RPMI7951 (cell line): ENCODE data around the gene DUSP15. TPM values are rescaled to one million over a fixed set of nuclear protein-coding genes. Genes with fewer than 3 reads are reported as not detected.
"Not testable (repeated sequence)": the region's sequence is repeated elsewhere in the genome, so short reads cannot be mapped to it uniquely, and the experiment has no call there.

ENCODE experiments used
- DNase-seq: peaks from one replicate; pipeline ENCODE4 v3.0.0-alpha.2; 2012; ENCODE audit warnings: low read depth
- total RNA-seq: library from RNA; depleted of rRNA; stranded (reverse); fragments of >200 nt; shearing (Covaris generic); gene quantifications from 2 replicates; pipeline ENCODE4 v1.2.3, GENCODE V29; 2014; rRNA removed

The DUSP15 gene, protein sequence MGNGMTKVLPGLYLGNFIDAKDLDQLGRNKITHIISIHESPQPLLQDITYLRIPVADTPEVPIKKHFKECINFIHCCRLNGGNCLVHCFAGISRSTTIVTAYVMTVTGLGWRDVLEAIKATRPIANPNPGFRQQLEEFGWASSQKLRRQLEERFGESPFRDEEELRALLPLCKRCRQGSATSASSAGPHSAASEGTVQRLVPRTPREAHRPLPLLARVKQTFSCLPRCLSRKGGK
- total RNA-seq = not detected in 2 replicates

DNA sequence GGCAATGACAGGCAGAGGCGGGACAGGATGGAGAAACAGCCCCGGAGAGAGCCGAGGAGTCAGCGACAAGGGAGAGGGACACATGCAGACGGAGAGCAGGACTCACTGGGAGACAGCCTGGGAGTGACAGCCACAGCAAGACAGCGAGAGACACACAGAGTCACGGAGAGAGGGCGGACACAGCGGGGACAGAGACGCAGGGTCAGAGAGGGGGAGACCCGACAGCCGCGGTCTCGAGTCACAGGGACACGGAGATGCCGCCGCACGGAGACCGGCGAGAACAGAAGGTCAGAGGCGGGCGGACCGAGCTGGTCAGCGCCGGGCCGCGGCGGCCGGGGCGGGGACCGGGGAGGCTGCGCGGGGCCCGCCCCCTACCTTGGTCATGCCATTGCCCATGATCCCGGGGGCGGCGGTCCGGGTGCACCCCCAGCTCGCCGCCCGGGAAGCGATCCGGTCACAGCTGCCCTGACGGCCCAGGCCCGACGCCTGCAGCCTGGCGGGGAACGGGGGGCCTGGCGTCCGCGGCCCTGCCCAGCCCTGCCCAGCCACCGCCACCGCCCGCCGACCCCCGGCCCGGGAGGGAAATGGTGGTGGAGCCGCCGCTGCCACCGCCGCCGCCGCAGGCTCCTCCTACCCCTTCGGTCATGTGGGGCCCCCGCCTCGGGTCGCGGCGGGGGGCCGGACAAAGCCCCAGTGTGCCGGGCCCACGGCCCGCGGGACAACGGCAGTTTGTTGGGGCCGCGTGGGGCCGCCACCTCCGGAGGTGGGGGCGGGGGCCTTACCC is at the start of gene DUSP15, which contains the start of gene TTLL9:
TSS of gene DUSP15 (minus strand) at position 586 of the 784 bp plus-strand sequence. CDS start at position 396, 190 bp downstream.
TSS of gene TTLL9 (plus strand) at position 693 of the 784 bp plus-strand sequence. CDS start 493 bp downstream, outside the sequence.
- DNase-seq = no peak

DNA sequence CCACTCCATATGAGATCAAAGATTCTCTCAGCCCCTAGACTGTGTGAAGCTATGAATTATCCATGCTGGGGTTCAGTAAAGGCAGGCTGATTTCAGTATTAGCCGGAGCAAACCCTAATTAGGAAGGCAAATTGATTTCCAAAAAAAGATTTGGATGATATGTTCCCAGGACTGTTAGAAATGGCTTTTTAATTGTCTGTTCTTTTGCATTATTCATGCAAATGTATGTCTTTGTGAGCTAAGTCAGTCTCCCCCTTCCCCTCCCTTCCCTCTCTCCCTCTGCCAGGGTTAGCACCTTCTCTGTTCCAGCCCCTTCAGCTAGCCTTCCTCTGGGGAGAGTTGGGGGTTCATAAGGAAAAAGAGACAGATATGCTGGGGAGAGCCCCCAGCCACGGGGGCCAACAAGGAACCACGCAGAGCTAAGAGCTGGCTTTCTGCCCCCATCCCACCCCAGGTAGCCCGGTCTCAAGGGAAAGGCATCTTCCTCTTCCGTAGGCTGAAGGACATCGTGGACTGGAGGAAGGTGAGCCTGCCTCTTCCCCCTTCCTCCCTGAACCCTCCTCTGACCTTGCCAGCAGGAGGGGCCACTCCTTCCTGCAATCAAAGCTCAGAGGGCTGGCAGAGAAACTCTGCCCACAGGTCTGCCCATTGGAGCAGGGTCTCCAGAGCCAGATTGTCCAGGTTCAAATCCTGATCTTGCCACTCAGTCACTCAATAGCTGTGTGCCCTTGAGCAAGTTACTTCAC is 49.3 kb upstream of the DUSP15 start:
- DNase-seq = no peak

DNA sequence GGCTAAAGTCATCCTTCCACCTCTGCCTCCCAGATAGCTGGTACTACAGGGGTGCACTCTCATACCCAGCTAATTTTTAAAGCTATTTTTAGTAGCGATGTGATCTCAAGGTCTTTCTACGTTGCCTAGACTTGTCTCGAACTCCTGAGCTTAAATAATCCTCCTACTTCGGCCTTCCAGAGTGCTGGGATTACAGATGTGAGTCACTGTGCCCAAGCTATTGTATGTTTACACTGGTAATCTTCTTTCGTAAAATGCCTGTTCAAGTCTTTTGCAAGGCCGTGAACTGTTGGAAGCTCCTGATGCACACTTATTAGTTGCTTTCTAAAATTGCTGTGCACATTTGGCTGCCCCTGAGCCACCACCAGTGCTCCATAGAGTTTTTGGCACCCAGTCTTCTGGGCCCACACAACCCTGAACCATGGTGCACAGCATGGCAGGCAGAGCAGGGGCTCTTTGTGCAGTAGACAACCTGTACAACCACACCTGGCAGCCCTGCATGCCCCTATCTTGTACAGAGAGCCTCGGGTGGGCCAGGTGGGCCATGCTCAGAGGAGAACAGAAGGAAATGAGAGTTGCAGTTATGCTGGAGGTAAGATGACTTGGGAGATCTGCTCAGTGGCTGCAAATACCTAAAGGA is 48.3 kb upstream of the DUSP15 start:
- DNase-seq = no peak

DNA sequence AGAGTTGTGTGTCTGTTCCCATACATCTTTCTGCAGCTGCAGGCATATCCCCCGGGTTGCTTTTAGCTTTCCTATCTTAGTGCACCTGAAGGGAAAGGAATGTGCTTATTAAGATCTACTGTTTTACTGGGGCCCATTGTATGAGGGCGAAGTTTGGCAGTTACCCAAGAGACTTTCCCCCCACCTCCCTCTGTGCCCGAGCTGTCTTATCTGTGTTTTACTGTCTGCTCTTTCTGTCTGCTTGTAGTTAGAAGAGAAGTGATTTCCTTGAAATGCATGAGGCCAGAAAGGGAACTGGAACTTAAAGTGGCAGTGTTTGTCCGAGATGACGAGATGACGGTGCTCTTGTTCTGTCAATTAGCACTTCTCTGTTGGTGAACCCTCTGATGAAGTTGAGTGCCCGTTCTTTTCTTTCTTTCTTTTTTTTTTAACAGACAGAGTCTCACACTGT is 47.7 kb upstream of the DUSP15 start:
- DNase-seq = not testable (repeated sequence)

DNA sequence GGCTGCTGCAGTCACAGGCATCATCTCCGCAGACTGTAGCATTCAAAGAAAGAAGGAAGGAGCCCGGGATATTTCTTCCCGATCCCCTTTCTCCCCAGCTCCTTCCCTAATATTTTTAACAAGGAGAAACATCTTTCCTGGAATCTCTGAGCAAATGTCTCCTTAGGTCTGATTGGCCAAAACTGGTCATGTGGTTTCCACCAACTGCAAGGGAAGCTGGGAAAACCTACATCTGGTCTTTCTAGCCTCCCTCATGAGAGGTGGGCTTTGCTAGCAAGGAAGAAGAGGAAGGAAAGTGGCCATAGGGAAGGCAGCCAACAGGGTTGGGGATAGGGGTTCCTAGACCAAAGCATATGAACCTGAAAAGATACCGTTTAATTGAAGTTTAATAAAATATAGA is 46.4 kb upstream of the DUSP15 start:
- no peak for DNase-seq

DNA sequence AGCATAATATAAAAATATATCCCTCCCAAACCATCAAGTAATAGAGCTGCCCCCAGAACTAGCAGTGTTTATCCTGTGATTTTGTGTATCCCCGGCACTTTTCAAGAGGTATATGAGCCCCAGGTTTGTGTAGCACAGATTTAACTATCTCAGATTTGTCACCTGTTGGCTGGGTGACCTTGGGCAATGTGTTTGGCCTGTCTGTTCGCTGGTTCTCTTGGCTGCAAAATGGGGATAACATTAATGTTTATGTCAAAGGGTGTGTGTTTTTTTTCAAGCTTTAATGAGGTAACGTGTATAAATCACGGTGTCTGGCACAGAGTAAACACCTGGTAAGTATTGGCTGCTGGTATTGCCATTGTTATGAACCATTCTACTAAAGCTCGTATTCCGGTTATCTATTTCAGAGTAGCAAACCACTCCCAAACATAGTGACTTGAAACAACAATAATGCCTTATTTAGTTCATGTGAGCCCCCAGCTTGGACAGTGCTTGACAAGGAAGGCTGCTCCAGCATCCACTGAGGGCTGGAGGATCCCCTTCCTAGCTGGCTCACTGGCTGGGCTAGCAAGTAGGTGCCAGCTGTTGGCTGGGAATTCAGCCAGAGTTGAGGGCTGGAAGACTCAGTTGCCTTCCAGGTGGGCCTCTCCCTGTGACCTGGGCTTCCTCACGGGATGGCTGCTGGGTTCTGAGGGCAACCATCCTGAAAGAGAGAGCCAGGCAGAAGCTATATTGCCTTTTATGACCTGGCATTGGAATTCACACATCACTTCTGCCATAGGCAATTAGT is 45.4 kb upstream of the DUSP15 start:
- no peak for DNase-seq

DNA sequence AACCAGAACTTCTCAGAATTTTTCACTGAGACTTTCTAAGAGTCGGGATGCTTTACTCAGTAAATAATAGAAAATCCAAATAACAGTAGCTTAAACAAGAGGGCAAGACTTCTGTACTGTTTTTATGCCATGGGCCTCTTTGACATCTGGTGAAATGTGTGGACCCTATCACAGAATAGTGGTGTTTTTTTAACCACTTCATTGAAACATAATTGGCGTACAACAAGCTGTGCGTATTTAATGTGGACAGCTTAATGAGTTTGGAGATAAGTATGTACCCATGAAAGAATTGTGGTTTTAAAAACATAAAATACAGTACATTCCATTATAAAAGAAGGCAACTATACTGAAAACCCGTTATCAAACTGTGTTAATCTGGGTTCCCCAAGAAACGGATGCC is 43.8 kb upstream of the DUSP15 start:
- no peak for DNase-seq

DNA sequence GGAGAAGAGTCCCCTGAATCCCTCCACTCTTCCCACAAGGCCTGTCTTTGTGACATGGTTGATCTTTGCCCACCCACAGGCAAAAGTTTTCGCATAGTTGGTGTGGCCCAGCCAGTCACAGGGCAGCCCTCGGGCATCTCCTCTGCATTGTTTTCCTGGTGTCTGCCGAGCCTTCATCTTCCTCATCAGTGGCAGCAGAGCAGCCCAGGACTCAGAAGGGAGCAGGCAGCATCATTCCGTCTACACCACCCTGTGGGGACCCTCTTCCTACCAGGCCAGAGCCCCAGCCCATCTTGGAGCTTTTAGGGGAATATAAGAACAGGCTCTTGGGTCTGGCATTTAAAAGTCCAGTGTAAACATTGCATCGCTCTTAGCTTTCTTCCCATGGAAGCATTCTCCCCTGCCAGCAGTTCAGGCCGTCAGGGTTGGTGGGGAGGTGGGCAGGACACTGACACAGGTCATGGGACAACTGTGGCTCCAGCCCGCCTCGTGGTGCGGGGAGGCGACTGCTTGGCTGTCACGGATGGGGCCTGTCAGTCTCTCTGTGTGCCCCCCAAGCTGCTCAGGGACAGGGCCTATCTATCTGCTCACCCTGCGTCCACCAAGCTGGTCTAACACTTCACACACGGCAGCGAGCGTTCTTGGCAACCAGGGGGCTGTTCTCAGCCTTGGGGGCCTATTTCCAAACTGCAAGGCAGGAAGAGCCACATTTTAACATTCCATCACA is 43.3 kb upstream of the DUSP15 start:
- no peak for DNase-seq

DNA sequence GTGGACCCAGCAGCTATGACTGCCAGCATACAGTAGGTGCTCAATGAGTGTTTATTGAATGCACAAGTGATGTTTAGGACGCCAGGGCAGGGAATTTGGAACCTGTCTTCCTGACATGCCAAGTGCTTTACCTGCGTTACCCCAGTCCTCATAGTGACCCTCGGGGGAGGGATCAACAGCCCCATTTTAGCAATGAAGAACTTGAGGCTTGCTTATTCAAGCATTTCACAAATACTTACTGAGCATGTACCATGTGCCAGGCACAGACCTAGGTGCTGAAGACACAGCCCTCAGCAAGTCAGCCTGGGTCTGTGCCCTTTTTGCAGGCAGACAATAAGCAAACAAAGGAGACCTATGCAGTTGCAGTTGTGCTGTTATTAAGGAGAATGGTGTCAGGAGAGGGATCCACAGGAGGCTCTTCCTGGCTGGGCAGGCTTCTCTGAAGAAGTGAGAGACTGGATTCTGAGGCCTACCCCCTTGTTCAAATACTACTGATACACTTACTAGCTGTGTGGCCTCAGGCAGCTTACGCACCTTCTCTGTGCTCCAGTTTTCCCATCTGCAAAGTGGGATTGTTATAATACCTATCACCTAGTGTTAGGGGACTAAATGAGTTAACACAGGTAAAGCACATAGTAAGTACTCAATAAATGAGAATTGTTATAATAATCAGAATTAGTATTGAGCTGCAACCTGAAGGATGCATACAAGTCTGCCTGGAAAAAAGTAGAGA is 39.9 kb upstream of the DUSP15 start:
- no peak for DNase-seq

DNA sequence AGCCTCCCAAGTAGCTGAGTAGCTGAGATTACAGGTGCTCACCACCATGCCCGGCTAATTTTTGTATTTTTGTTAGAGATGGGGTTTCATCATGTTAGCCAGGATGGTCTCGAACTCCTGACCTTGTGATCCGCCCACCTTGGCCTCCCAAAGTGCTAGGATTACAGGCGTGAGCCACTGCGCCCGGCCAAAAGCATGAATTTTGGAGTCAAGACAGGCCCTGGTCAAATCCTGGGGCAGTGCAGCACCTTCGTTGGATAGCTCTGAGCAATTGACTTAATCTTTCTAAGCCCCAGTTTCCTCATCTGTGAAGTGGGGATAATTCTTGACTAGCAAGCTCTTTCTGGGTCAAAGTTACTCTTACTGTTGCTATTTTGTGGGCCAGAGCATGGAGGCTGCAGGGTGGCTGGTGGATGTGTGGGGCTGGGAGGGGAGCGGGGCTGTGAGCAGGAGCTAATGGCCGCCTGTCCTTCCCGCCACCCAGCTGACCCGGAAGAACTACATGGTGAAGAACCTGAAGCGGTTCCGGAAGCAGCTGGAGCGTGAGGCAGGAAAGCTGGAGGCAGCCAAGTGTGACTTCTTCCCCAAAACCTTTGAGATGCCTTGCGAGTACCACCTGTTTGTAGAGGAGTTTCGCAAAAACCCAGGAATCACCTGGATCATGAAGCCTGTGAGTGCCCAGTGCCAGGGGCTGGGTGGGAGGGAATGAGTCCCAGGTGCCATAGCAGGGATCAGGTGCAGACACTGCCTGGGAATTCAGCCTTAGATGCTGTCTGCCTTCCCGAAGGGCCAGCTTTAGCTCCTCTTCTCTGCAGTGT is 39.1 kb upstream of the DUSP15 start:
- no peak for DNase-seq

DNA sequence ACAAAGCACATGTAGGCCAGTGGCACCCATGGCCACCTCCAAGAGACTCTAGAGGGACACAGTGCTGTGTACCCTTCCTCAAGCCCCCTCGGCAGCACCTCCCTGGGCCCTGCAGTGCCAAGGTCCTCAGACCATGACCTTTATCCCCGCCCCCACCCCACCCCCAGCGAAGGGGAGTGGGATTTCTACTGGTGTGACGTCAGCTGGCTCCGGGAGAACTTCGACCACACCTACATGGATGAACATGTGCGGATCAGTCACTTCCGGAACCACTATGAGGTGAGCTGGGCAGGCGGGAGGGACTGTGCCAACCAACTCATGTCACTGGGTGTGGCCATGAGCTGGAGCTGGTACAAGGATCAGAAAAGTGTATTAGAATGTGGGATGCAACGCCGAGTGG is 38.1 kb upstream of the DUSP15 start:
- no peak for DNase-seq

DNA sequence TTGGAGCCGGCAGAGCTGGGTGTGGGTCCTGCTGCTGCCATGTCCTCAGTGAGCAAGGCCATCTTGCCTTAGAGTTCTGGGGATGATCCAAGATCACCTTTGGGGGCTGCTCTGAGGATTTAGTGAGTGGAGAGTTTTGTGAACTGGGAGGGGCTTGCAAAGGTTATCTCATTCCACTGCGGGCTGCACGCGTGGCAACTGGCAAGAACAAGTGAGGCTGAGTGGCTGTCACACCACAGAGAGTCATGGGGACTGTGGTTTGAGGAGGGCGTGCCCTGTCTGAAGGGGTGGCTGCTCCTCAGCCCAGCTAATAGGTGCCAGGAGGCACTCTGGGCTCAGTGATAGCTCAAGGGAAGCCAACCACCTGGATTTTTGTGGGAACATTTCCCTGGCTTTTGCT is 37.7 kb upstream of the DUSP15 start:
- DNase-seq = no peak

DNA sequence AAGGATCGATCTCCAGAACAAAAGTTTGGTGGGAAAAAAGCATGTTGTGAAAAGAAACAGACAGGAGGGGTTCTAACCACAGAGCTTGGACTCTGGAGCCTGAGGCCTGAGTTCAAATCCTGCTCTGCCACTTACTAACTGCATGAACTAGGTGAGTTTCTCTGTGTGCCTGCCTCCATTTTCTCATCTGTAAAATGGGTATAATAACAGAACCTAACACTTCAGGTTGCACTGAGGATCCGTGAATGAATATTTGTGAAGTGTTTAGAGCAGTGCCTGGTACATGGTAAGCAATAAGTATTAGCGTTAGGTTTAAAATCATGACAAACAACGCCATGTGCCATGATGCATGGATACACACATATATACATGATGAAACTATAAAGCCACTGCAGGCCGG is 36.7 kb upstream of the DUSP15 start:
- DNase-seq = no peak

DNA sequence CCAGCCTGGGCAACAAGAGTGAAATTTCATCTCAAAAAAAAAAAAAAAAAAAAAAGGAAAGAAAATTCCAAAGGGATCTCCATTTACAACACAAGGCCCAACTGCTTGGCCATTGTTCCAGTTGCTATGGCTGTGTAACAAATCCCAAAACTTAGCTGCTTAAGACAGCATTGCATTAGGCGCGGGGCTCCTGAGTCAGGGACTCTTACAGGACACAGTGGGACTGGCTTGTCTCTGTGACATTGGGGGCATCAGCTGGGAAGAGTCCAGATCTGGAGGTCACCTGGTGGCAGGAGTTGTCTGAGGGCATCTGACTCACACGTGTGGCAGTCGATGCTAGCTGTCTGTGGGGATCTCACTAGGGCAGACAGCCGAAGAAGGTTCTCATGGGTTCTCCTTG is 35.7 kb upstream of the DUSP15 start:
- DNase-seq = no peak

DNA sequence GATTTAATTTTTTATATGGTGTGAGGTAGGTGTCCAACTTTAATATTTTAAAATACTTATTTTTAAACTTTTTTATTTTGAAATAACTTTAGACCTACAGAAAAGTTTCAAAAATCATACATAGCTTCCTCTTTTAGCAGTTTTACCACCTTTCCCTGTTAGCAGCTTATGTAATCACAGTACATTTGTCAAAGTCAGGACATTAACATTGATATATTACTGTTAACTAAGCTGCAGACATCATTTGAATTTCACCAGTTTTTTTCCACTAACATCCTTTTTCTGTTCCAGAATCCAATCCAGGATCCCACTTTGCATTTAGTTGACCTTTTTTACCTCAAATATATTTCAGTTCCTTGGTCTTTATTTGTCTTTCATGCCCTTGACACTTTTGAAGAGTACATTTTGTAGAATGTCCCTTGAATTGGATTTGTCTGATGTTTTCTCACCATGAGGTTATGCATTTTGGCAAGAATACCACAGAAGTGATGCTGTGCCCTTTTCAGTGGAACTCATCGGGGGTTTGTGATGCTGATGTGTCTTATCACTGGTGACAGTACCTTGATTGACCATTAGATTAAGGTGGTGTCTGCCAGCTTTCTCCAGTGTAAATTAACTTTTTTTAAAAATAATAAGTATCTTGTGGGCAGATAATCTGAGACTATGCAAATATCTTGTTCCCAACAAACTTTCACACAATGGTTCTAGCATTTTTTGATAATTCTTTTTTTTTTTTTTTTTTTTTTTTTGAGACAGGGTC is 33.5 kb upstream of the DUSP15 start:
- no peak for DNase-seq

DNA sequence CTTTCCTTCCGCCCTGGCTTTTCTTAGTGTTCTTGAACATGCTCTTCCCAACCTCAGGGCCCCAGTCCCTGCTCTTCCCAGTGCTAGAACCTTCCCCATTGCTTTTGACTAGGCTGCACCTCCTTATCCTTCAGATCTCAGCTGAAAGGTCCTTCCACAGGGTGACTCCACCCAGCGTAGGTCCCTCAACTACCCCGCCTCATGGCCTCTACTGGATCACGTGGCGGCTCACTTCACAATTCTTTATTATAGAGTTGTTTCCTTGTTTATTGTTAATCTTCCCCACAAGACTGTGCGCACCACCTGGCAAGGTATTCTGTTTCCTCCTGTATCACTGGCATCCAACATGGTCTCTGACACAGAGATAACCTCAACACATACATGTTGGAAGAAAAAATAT is 31.3 kb upstream of the DUSP15 start:
- DNase-seq = no peak

DNA sequence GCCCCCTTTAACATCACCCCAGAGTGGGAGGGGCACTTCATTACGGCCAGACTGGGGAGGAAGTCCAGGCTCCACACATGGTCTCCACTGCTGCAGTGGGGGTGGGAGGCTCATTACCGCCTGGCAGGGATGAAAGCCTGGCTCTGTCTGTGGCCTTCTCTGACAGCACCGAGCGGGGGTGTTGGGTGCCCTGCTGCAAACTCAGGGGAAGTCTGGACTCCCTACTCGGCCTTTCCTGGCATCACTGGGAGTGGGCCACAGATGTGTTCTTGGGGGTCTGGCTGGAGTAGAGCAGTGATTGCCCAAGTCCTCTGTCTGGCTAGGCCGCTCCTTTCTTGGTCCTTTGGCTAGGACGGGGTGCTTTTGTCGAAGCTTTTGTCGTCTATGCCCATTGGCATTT is 27.2 kb upstream of the DUSP15 start:
- no peak for DNase-seq

DNA sequence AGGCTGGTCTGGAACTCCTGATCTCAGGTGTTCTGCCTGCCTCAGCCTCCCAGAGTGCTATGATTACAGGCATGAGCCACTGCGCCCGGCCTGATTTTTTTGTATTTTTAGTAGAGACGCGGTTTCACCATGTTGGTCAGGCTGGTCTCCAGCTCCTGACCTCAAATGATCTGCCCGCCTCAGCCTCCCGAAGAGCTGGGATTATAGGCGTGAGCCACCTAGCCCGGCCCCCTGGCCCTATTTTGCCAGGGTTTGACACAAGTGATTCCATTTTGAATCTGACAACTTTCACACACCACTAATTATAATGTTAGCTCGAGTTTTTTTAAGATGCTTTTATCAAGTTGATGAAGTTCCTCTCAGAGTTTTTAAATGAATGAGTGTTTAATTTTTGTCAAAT is 25.7 kb upstream of the DUSP15 start:
- no peak for DNase-seq
